Measurements from ENCODE around the gene DNASE1L3.

DNA sequence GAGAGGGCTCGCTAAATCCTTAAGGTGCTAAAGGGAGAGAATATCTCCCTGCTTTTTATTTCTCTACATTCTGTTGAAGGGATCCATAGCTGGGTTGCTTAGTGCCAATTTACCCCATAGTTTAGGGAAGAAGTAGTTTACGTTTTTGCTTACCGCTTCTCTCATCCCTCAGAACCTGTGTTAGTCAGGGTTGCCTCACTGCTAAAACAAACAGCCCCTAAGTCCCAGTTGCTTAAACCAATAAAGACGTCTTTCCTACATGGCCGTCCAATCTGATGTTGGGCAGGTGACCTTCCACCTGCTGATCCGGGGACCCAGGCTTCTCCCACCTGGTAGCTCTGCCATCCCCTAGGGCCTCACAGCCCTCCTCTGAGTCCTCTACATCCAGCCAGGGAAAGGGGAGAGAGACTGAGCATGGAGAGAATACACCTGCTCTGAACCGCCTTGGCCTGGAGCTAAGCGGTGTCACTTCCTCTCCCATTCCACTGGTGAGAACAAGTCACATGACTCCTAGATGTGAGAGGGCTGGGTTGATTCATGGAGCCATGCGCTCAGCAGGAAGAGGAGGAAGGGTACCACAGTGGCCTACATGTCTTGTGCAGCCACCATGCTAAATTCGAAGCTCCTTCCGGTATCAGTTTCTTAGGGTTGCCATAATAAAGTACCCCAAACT is 26.3 kb downstream of the DNASE1L3 start:
- TF ChIP-seq ZNF274 (IDR thresholded peaks at IDR 0.05; ENCODE audit: low read depth, low read length) (no peak), YY1 (IDR thresholded peaks at IDR 0.05; ENCODE audit: insufficient read depth, insufficient read length) (no peak), SUZ12 (IDR thresholded peaks at IDR 0.05; ENCODE audit: extremely low read depth, insufficient read depth, insufficient read length) (no peak)
